CD14-positive monocyte (primary cell): ENCODE measurements around the gene EVL. TPM values are rescaled to one million over a fixed set of nuclear protein-coding genes. Genes with fewer than 3 reads are reported as not detected.
A peak's percentile ranks its signal among the peaks of the same experiment; 100 is the strongest.

Experiments used
- DNase-seq, 3 donors: peaks; one replicate each; pipeline ENCODE4 v3.0.0-alpha.2; 2011 to 2022
- H2AFZ ChIP-seq: 2 replicates; pipeline ENCODE4 v1.6.0; 2012; ENCODE audit warnings: mild to moderate bottlenecking, low read depth, low read length, inconsistent platforms; ENCODE audit not compliant: insufficient read depth, poor library complexity, severe bottlenecking
- H3K27ac ChIP-seq, 2 donors: 1 replicate in 1 of 2; 2 replicates in 1 of 2; pipeline ENCODE4 v1.5.1; 2012 to 2013; ENCODE audit warnings: low read length in 2 of 2, control low read depth in 1 of 2, inconsistent platforms in 1 of 2, low read depth in 1 of 2, mild to moderate bottlenecking in 1 of 2
- H3K27me3 ChIP-seq, 2 donors: one replicate each; pipeline versions ENCODE4 v1.6.0 to v1.6.1; 2011 to 2013; ENCODE audit warnings: low read length in 2 of 2; ENCODE audit not compliant: control insufficient read depth in 2 of 2, insufficient read depth in 2 of 2
- H3K36me3 ChIP-seq, 2 donors: replicated peaks in 1 of 2; 1 replicate in 1 of 2; 2 replicates in 1 of 2; pipeline versions ENCODE4 v1.5.1 to v1.6.1; 2012 to 2013; ENCODE audit warnings: low read length in 2 of 2, control low read depth in 1 of 2, inconsistent platforms in 1 of 2, mild to moderate bottlenecking in 1 of 2; ENCODE audit not compliant: insufficient read depth in 2 of 2, control insufficient read depth in 1 of 2
- H3K4me1 ChIP-seq, 2 donors: 1 replicate in 1 of 2; 2 replicates in 1 of 2; pipeline versions ENCODE4 v1.5.1 to v1.6.1; 2012 to 2013; ENCODE audit warnings: low read length in 2 of 2, control low read depth in 1 of 2, inconsistent platforms in 1 of 2, mild to moderate bottlenecking in 1 of 2, moderate library complexity in 1 of 2; ENCODE audit not compliant: insufficient read depth in 2 of 2, control insufficient read depth in 1 of 2
- H3K4me2 ChIP-seq: replicated peaks from 2 replicates; pipeline ENCODE3; 2012; ENCODE audit warnings: low read length, moderate library complexity, mild to moderate bottlenecking; ENCODE audit not compliant: poor library complexity, severe bottlenecking; ENCODE audit errors: extremely low read depth
- H3K4me3 ChIP-seq, 3 experiments: fragments of 200-600 bp in 1 of 3; sonication (generic) in 1 of 3; replicated peaks in 1 of 3; 1 replicate in 2 of 3; 2 replicates in 1 of 3; pipeline ENCODE4 v1.5.1; 2011 to 2013; ENCODE audit warnings: low read length in 3 of 3, mild to moderate bottlenecking in 3 of 3, control low read depth in 2 of 3, low read depth in 2 of 3, inconsistent platforms in 1 of 3, moderate library complexity in 1 of 3
- H3K79me2 ChIP-seq: 2 replicates; pipeline ENCODE4 v1.6.0; 2012; ENCODE audit warnings: mild to moderate bottlenecking, control low read depth, inconsistent platforms, low read length, moderate library complexity; ENCODE audit not compliant: insufficient read depth
- H3K9ac ChIP-seq: 2 replicates; pipeline ENCODE4 v1.6.0; 2017; ENCODE audit warnings: low read length, mild to moderate bottlenecking; ENCODE audit not compliant: insufficient read depth, poor library complexity, severe bottlenecking
- H3K9me3 ChIP-seq, 2 donors: replicated peaks in 1 of 2; 1 replicate in 1 of 2; 2 replicates in 1 of 2; pipeline versions ENCODE4 v1.5.1 to v1.6.1; 2012 to 2013; ENCODE audit warnings: low read length in 2 of 2, control low read depth in 1 of 2; ENCODE audit not compliant: control insufficient read depth in 1 of 2, insufficient read depth in 1 of 2
- H4K20me1 ChIP-seq: 2 replicates; pipeline ENCODE4 v1.6.0; 2012; ENCODE audit warnings: mild to moderate bottlenecking, low read length, control low read depth, moderate library complexity; ENCODE audit not compliant: insufficient read depth
- H3K27ac Mint-ChIP-seq, 7 donors: one replicate each; pipeline ENCODE4 v1.8.0; 2020; ENCODE audit warnings: mild to moderate bottlenecking in 7 of 7, mixed read lengths in 7 of 7, moderate library complexity in 6 of 7, inconsistent platforms in 2 of 7
- H3K27me3 Mint-ChIP-seq, 3 donors: one replicate each; pipeline ENCODE4 v1.8.0; 2021 to 2022; ENCODE audit warnings: low read depth in 3 of 3, mild to moderate bottlenecking in 3 of 3, mixed read lengths in 3 of 3, moderate library complexity in 3 of 3, inconsistent platforms in 1 of 3
- H3K36me3 Mint-ChIP-seq, 2 donors: one replicate each; pipeline ENCODE4 v1.8.0; 2020; ENCODE audit warnings: mixed read lengths in 2 of 2, inconsistent platforms in 1 of 2, mild to moderate bottlenecking in 1 of 2
- H3K4me1 Mint-ChIP-seq: one replicate; pipeline ENCODE4 v1.8.0; 2020; ENCODE audit warnings: mild to moderate bottlenecking, mixed read lengths
- H3K4me3 Mint-ChIP-seq, 2 donors: one replicate each; pipeline ENCODE4 v1.8.0; 2020; ENCODE audit warnings: mild to moderate bottlenecking in 2 of 2, mixed read lengths in 2 of 2, moderate library complexity in 1 of 2
- H3K9me3 Mint-ChIP-seq, 7 donors: one replicate each; pipeline ENCODE4 v1.8.0; 2020 to 2022; ENCODE audit warnings: mixed read lengths in 7 of 7, mild to moderate bottlenecking in 6 of 7, moderate library complexity in 6 of 7, inconsistent platforms in 2 of 7
- WGBS: methylation state at CpG from one replicate; pipeline ENCODE4 v1.1.5; 2013; ENCODE audit warnings: missing lambda C conversion rate; ENCODE audit not compliant: insufficient coverage; 5-methylcytosine and 5-hydroxymethylcytosine counted together
- intact Hi-C, 2 donors: fragments of 100-400 bp; cut with micrococcal nuclease; formaldehyde crosslinking; loops; one replicate each; pipeline versions ENCODE4 v1.15.0 to v1.15.1; 2023
- polyA plus RNA-seq, 3 donors: library from polyadenylated mRNA; depleted of rRNA in 1 of 3; unstranded in 2 of 3; stranded (reverse) in 1 of 3; fragments of 300-500 nt in 2 of 3; fragments of >200 nt in 1 of 3; fragmentation: Illumina TruSeq in 2 of 3; gene quantifications; 1 replicate in 2 of 3; 2 replicates in 1 of 3; pipeline ENCODE4 v1.2.3, GENCODE V29; 2012 to 2021
- TF ChIP-seq, protein P1 (sequence below): fragments of 200-600 bp; IDR thresholded peaks from one replicate; pipeline ENCODE4 v1.8.0; 2022; ENCODE audit warnings: antibody characterized with exemption, mild to moderate bottlenecking

The EVL gene
- polyA plus RNA-seq, 3 donors, result 3.2 to 131 (median 6.7) TPM

DNA sequence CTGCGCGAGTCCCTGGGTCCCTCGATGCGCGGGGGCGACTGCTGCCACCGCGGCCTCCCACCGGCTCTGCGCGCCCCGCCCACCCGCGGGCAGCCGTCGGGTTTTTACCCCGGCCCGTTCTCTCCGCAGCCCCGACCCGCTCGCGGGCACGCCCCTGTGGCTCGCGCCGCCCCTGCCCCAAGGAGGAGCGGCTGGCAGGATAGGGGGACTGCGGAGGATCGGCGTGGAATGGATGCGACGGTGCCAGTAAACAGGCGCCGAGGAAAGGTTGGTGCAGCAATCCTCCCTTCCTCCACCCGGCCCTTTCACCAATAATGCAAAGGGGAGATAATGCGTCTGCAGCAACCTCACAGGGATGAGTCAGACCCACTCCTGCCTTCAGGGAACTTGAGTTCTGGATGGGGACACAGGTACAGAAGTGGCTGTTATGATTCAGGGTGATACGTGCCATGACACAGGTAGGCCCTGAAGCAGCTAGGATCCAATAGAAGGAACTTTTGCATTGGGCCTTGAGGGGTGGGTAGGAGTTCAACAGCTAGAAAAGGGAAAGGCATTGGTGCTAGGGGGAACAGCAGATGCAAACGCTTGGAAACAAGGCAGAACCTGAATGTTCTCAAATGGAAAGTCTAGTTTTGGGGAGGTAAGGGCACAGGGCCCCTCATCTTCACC, 94.8 kb downstream of the EVL start:
- peaks cover 9 to 11% of the 10 kb centered on the region in 2 donors for H3K9me3 ChIP-seq
- no peak for DNase-seq
- H3K4me3 Mint-ChIP-seq, result peak overlapping the region in 1 of 2 donors; percentile 75
- no peaks in the 10 kb centered on the region for H3K36me3 ChIP-seq
- peaks cover 0 to 2% of the 10 kb centered on the region in 2 donors for H3K36me3 Mint-ChIP-seq
- peaks cover 5 to 11% of the 10 kb centered on the region in 2 donors for H3K4me1 ChIP-seq
- H3K79me2 ChIP-seq, result no peaks in the 10 kb centered on the region
- H3K27ac Mint-ChIP-seq, result no peak overlapping the region
- WGBS, result 3% methylated on average over 26 of the region's 39 CpGs
- peaks cover 6% of the 10 kb centered on the region for H3K4me1 Mint-ChIP-seq
- intact Hi-C loops, result no loop called here
- H3K4me2 ChIP-seq, result peak overlapping the region; percentile 48
- H3K9ac ChIP-seq, result no peak overlapping the region
- no peak overlapping the region for H3K27ac ChIP-seq
- H2AFZ ChIP-seq, result no peak overlapping the region
- H4K20me1 ChIP-seq, result no peaks in the 10 kb centered on the region
- peaks cover 19 to 41% of the 10 kb centered on the region in 2 donors for H3K27me3 ChIP-seq
- H3K27me3 Mint-ChIP-seq, result peaks cover 42 to 54% (median 42%) of the 10 kb centered on the region in 3 donors
- TF ChIP-seq, protein P1, sequence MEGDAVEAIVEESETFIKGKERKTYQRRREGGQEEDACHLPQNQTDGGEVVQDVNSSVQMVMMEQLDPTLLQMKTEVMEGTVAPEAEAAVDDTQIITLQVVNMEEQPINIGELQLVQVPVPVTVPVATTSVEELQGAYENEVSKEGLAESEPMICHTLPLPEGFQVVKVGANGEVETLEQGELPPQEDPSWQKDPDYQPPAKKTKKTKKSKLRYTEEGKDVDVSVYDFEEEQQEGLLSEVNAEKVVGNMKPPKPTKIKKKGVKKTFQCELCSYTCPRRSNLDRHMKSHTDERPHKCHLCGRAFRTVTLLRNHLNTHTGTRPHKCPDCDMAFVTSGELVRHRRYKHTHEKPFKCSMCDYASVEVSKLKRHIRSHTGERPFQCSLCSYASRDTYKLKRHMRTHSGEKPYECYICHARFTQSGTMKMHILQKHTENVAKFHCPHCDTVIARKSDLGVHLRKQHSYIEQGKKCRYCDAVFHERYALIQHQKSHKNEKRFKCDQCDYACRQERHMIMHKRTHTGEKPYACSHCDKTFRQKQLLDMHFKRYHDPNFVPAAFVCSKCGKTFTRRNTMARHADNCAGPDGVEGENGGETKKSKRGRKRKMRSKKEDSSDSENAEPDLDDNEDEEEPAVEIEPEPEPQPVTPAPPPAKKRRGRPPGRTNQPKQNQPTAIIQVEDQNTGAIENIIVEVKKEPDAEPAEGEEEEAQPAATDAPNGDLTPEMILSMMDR, result no peak
- H3K9me3 Mint-ChIP-seq, result peaks cover 4 to 16% (median 8%) of the 10 kb centered on the region in 7 donors
- peak overlapping the region in 1 of 3 experiments; percentile 20 for H3K4me3 ChIP-seq

DNA sequence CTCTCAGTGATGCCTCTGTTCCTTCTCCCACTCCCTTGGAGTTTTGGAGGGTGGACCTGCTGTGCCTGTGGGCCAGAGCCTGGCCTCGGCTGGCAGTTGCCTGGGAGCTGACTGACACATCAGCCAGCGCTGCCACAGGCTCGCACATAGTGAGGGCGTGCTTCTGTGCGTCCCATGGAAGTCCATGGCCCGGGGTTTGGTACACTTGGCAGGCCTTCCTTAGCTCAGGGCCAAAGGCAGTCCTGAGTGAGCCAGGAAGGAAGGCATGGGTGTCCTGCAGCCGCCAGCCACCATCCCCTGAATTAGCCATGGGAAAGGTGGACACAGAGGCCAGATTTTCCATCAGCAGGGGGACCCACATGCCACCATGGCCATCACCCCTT, 95.3 kb downstream of the EVL start:
- Mint-ChIP-seq H3K36me3 (no peaks in the 10 kb centered on the region), H3K4me3 (peak overlapping the region in 1 of 2 donors; percentile 75), H3K27ac (no peak overlapping the region), H3K9me3 (peaks cover 0 to 11% (median 5%) of the 10 kb centered on the region in 7 donors), H3K4me1 (peaks cover 6% of the 10 kb centered on the region), H3K27me3 (peaks cover 42 to 54% (median 42%) of the 10 kb centered on the region in 3 donors)
- H3K27me3 ChIP-seq, result peaks cover 19 to 41% of the 10 kb centered on the region in 2 donors
- no peak for DNase-seq
- no peaks in the 10 kb centered on the region for H3K36me3 ChIP-seq
- no peak overlapping the region for H2AFZ ChIP-seq
- no peaks in the 10 kb centered on the region for H4K20me1 ChIP-seq
- peaks cover 5 to 11% of the 10 kb centered on the region in 2 donors for H3K4me1 ChIP-seq
- intact Hi-C loops, result no loop called here
- WGBS, result 93% methylated on average over 7 of the region's 7 CpGs
- TF ChIP-seq, protein P1, result no peak
- no peaks in the 10 kb centered on the region for H3K79me2 ChIP-seq
- no peak overlapping the region for H3K4me2 ChIP-seq
- H3K27ac ChIP-seq, result no peak overlapping the region
- H3K9ac ChIP-seq, result no peak overlapping the region
- no peak overlapping the region for H3K4me3 ChIP-seq
- peaks cover 5 to 8% of the 10 kb centered on the region in 2 donors for H3K9me3 ChIP-seq
